Measurements from ENCODE around the gene ZFYVE19.

Gene ZFYVE19

GRCh38 chr15:40766906-40767837 lies 39.7 kb upstream of the ZFYVE19 start:
- no peaks in the 10 kb centered on the region for H4K20me1 ChIP-seq (ENCODE audit: insufficient read depth, low read length)
- DNase-seq = no peak
- H3K27me3 ChIP-seq (replicated peaks; ENCODE audit: insufficient read depth, low read length) = no peaks in the 10 kb centered on the region
- H3K27ac ChIP-seq (ENCODE audit: low read length) = no peak overlapping the region
- no peak overlapping the region for H2AFZ ChIP-seq (ENCODE audit: low read length)
- H3K9me2 ChIP-seq (replicated peaks; ENCODE audit: insufficient read depth, low read length) = no peaks in the 10 kb centered on the region
- no peak overlapping the region for H3K4me3 ChIP-seq (ENCODE audit: low read length)
- H3K4me1 ChIP-seq (ENCODE audit: low read length) = peaks cover 22% of the 10 kb centered on the region
- no peaks in the 10 kb centered on the region for H3K79me2 ChIP-seq (ENCODE audit: low read length)
- H3K36me3 ChIP-seq (replicated peaks; ENCODE audit: insufficient read depth, low read length) = no peaks in the 10 kb centered on the region
- no peak overlapping the region for H3K4me2 ChIP-seq (ENCODE audit: low read depth, low read length)
- no peaks in the 10 kb centered on the region for H3K9me3 ChIP-seq (replicated peaks; ENCODE audit: insufficient read depth, low read length)
- TF ChIP-seq EZH2phosphoT487 (IDR thresholded peaks at IDR 0.05; ENCODE audit: low read length) (no peak), EZH2 (optimal IDR thresholded peaks at IDR 0.05; ENCODE audit: low read depth, low read length) (no peak), CTCF (IDR thresholded peaks at IDR 0.05; ENCODE audit: low read length) (no peak)
- peaks cover 19% of the 10 kb centered on the region for H3F3A ChIP-seq (ENCODE audit: insufficient read depth, low read length)
- H3K9ac ChIP-seq (ENCODE audit: low read length) = no peak overlapping the region

- H3K9ac ChIP-seq (ENCODE audit: low read length) = no peak overlapping the region
- H3K27me3 ChIP-seq (replicated peaks; ENCODE audit: insufficient read depth, low read length) = no peaks in the 10 kb centered on the region
- H3K4me2 ChIP-seq (ENCODE audit: low read depth, low read length) = no peak overlapping the region
Observed at GRCh38 chr15:40767838-40768500, 38.9 kb upstream of the ZFYVE19 start.

GRCh38 chr15:40768521-40769273 lies 38.2 kb upstream of the ZFYVE19 start:
- Histone ChIP-seq H3K4me3 (ENCODE audit: low read length) (no peak overlapping the region), H3K9me3 (replicated peaks; ENCODE audit: insufficient read depth, low read length) (no peaks in the 10 kb centered on the region), H3K9me2 (replicated peaks; ENCODE audit: insufficient read depth, low read length) (no peaks in the 10 kb centered on the region), H3K27me3 (replicated peaks; ENCODE audit: insufficient read depth, low read length) (no peaks in the 10 kb centered on the region), H3K4me1 (ENCODE audit: low read length) (peaks cover 17% of the 10 kb centered on the region), H2AFZ (ENCODE audit: low read length) (no peak overlapping the region), H3K36me3 (replicated peaks; ENCODE audit: insufficient read depth, low read length) (no peaks in the 10 kb centered on the region), H4K20me1 (ENCODE audit: insufficient read depth, low read length) (no peaks in the 10 kb centered on the region), H3K27ac (ENCODE audit: low read length) (no peak overlapping the region), H3F3A (ENCODE audit: insufficient read depth, low read length) (peaks cover 19% of the 10 kb centered on the region), H3K79me2 (ENCODE audit: low read length) (no peaks in the 10 kb centered on the region), H3K4me2 (ENCODE audit: low read depth, low read length) (no peak overlapping the region), H3K9ac (ENCODE audit: low read length) (no peak overlapping the region)
- TF ChIP-seq CTCF (IDR thresholded peaks at IDR 0.05; ENCODE audit: low read length) (no peak), EZH2phosphoT487 (IDR thresholded peaks at IDR 0.05; ENCODE audit: low read length) (no peak), EZH2 (optimal IDR thresholded peaks at IDR 0.05; ENCODE audit: low read depth, low read length) (no peak)
- no peak for DNase-seq

More at GRCh38 chr15:40767838-40768500, 38.9 kb upstream of the ZFYVE19 start:
- TF ChIP-seq CTCF (IDR thresholded peaks at IDR 0.05; ENCODE audit: low read length) = no peak
- no peak for TF ChIP-seq EZH2phosphoT487 (IDR thresholded peaks at IDR 0.05; ENCODE audit: low read length)
- no peak for TF ChIP-seq EZH2 (optimal IDR thresholded peaks at IDR 0.05; ENCODE audit: low read depth, low read length)
- Histone ChIP-seq H3F3A (ENCODE audit: insufficient read depth, low read length) (peaks cover 19% of the 10 kb centered on the region), H3K4me3 (ENCODE audit: low read length) (no peak overlapping the region), H3K27ac (ENCODE audit: low read length) (no peak overlapping the region), H3K4me1 (ENCODE audit: low read length) (peaks cover 22% of the 10 kb centered on the region), H3K36me3 (replicated peaks; ENCODE audit: insufficient read depth, low read length) (no peaks in the 10 kb centered on the region), H3K9me3 (replicated peaks; ENCODE audit: insufficient read depth, low read length) (no peaks in the 10 kb centered on the region), H4K20me1 (ENCODE audit: insufficient read depth, low read length) (no peaks in the 10 kb centered on the region), H2AFZ (ENCODE audit: low read length) (no peak overlapping the region), H3K79me2 (ENCODE audit: low read length) (no peaks in the 10 kb centered on the region), H3K9me2 (replicated peaks; ENCODE audit: insufficient read depth, low read length) (no peaks in the 10 kb centered on the region)
- DNase-seq = no peak

Data from MM.1S (cell line).